Measurements from ENCODE around the gene FMNL2.

FMNL2 gene

GRCh38 chr2:152405206-152406118 is 70.5 kb downstream of the FMNL2 start:
- DNase-seq: no peak

GRCh38 chr2:152406119-152406835 is 71.3 kb downstream of the FMNL2 start:
- DNase-seq: no peak

- DNase-seq: no peak
These were observed 71.8 kb downstream of the FMNL2 start for GRCh38 chr2:152406836-152407161.

GRCh38 chr2:152407204-152407721 is 72.3 kb downstream of the FMNL2 start:
- DNase-seq: no peak

- DNase-seq: no peak
These were observed 72.8 kb downstream of the FMNL2 start for GRCh38 chr2:152407806-152408205.

- no peak for DNase-seq
These were observed 73.3 kb downstream of the FMNL2 start for GRCh38 chr2:152408254-152408653.

- DNase-seq: no peak
These were observed 74.6 kb downstream of the FMNL2 start for GRCh38 chr2:152409386-152410164.

GRCh38 chr2:152410165-152410597 is 75.2 kb downstream of the FMNL2 start:
- no peak for DNase-seq

GRCh38 chr2:152411154-152411553 is 76.2 kb downstream of the FMNL2 start:
- no peak for DNase-seq

GRCh38 chr2:152413228-152414030 is 78.5 kb downstream of the FMNL2 start:
- DNase-seq: no peak

GRCh38 chr2:152415231-152415642 is 80.3 kb downstream of the FMNL2 start:
- no peak for DNase-seq

- no peak for DNase-seq
These were observed 80.8 kb downstream of the FMNL2 start for GRCh38 chr2:152415796-152416195.

- no peak for DNase-seq
These were observed 83.7 kb downstream of the FMNL2 start for GRCh38 chr2:152418688-152419087.

- no peak for DNase-seq
These were observed 85.0 kb downstream of the FMNL2 start for GRCh38 chr2:152419944-152420343.

GRCh38 chr2:152420363-152420762 is 85.4 kb downstream of the FMNL2 start:
- DNase-seq: no peak

GRCh38 chr2:152420936-152421335 is 86.0 kb downstream of the FMNL2 start:
- no peak for DNase-seq

- DNase-seq: no peak
These were observed 86.8 kb downstream of the FMNL2 start for GRCh38 chr2:152421521-152422370.

- no peak for DNase-seq
These were observed 88.7 kb downstream of the FMNL2 start for GRCh38 chr2:152423684-152424083.

GRCh38 chr2:152425765-152426727 is 91.1 kb downstream of the FMNL2 start:
- DNase-seq: no peak

- DNase-seq: no peak
These were observed 91.8 kb downstream of the FMNL2 start for GRCh38 chr2:152426801-152427200.

All from stimulated activated CD4-positive, alpha-beta T cell treated with anti-CD3 and anti-CD28 coated beads, Interleukin-4, amount 100 ng/mL, for 4 hours (primary cell).